GM12892 (cell line): ENCODE data around the gene BRSK1.

ENCODE experiments used
- POLR2A ChIP-seq: IDR thresholded peaks from 2 replicates; pipeline ENCODE4 v1.6.1; 2011; ENCODE audit warnings: low read depth, low read length, control low read depth
- POLR2AphosphoS5 ChIP-seq: IDR thresholded peaks from 2 replicates; pipeline ENCODE4 v1.6.1; 2011; ENCODE audit warnings: low read depth, low read length, control low read depth

GRCh38 chr19:55345101-55345817 is 61.5 kb downstream of the BRSK1 start:
- TF ChIP-seq POLR2A (no peak), POLR2AphosphoS5 (no peak)
